HEK293 (cell line): ENCODE data around the gene ZNF45.

Experiments used
- HOXC10 ChIP-seq: sonication (generic); formaldehyde crosslinking; IDR thresholded peaks from 2 replicates; pipeline ENCODE4 v1.8.1; 2023; ENCODE audit warnings: mild to moderate bottlenecking, missing genetic modification reagents
- IKZF3 ChIP-seq: fragments of 450-650 bp; IDR thresholded peaks from 2 replicates; pipeline ENCODE4 v1.5.0; 2018; ENCODE audit warnings: missing biosample characterization, mild to moderate bottlenecking, missing genetic modification characterization, moderate library complexity
- MYNN ChIP-seq: fragments of 450-650 bp; formaldehyde crosslinking; IDR thresholded peaks from 2 replicates; pipeline ENCODE4 v1.5.1; 2016; ENCODE audit warnings: missing biosample characterization, missing genetic modification characterization, borderline replicate concordance
- ZBTB21 ChIP-seq: fragments of 450-650 bp; formaldehyde crosslinking; IDR thresholded peaks from 2 replicates; pipeline ENCODE4 v1.5.1; 2017; ENCODE audit warnings: missing biosample characterization, missing genetic modification characterization
- ZFP41 ChIP-seq: fragments of 450-650 bp; formaldehyde crosslinking; IDR thresholded peaks from 2 replicates; pipeline ENCODE4 v1.5.1; 2016; ENCODE audit warnings: missing biosample characterization, missing genetic modification characterization, borderline replicate concordance
- ZIC2 ChIP-seq: fragments of 450-650 bp; formaldehyde crosslinking; IDR thresholded peaks from 2 replicates; pipeline ENCODE4 v1.5.1; 2016; ENCODE audit warnings: missing biosample characterization, missing genetic modification characterization
- ZNF132 ChIP-seq: fragments of 450-650 bp; formaldehyde crosslinking; IDR thresholded peaks from 2 replicates; pipeline ENCODE4 v1.5.1; 2017; ENCODE audit warnings: missing biosample characterization, missing genetic modification characterization, borderline replicate concordance
- ZNF138 ChIP-seq: fragments of 450-650 bp; formaldehyde crosslinking; IDR thresholded peaks from 2 replicates; pipeline ENCODE4 v1.5.1; 2016; ENCODE audit warnings: missing biosample characterization, missing genetic modification characterization, borderline replicate concordance
- ZNF140 ChIP-seq: fragments of 450-650 bp; formaldehyde crosslinking; IDR thresholded peaks from 2 replicates; pipeline ENCODE4 v1.5.1; 2016; ENCODE audit warnings: missing biosample characterization, missing genetic modification characterization
- ZNF18 ChIP-seq: fragments of 450-650 bp; formaldehyde crosslinking; IDR thresholded peaks from 2 replicates; pipeline ENCODE4 v1.5.1; 2016; ENCODE audit warnings: missing biosample characterization, missing genetic modification characterization
- ZNF302 ChIP-seq: fragments of 450-650 bp; formaldehyde crosslinking; IDR thresholded peaks from 2 replicates; pipeline ENCODE4 v1.5.1; 2016; ENCODE audit warnings: missing biosample characterization, missing genetic modification characterization, low read depth
- ZNF335 ChIP-seq: fragments of 450-650 bp; formaldehyde crosslinking; conservative IDR thresholded peaks from 2 replicates; pipeline ENCODE4 v1.5.1; 2016; ENCODE audit warnings: missing biosample characterization, missing genetic modification characterization
- ZNF423 ChIP-seq: fragments of 450-650 bp; formaldehyde crosslinking; IDR thresholded peaks from 2 replicates; pipeline ENCODE4 v1.5.1; 2016; ENCODE audit warnings: missing biosample characterization, missing genetic modification characterization
- ZNF433 ChIP-seq: fragments of 450-650 bp; formaldehyde crosslinking; IDR thresholded peaks from 2 replicates; pipeline ENCODE4 v1.5.1; 2016; ENCODE audit warnings: missing biosample characterization, missing genetic modification characterization, low read depth
- ZNF571 ChIP-seq: fragments of 450-650 bp; formaldehyde crosslinking; IDR thresholded peaks from 2 replicates; pipeline ENCODE4 v1.5.0; 2017; ENCODE audit warnings: missing biosample characterization, missing genetic modification characterization
- ZNF626 ChIP-seq: fragments of 450-650 bp; sonication (Bioruptor Pico); formaldehyde crosslinking; IDR thresholded peaks from 2 replicates; pipeline ENCODE4 v1.5.1; 2018; ENCODE audit warnings: missing biosample characterization, missing genetic modification characterization, inconsistent platforms
- ZNF645 ChIP-seq: fragments of 450-650 bp; formaldehyde crosslinking; IDR thresholded peaks from 2 replicates; pipeline ENCODE4; 2016; ENCODE audit warnings: missing biosample characterization, missing genetic modification characterization
- ZNF785 ChIP-seq: fragments of 450-650 bp; formaldehyde crosslinking; IDR thresholded peaks from 2 replicates; pipeline ENCODE4 v1.5.1; 2016; ENCODE audit warnings: missing biosample characterization, missing genetic modification characterization
- ZNF830 ChIP-seq: fragments of 450-650 bp; IDR thresholded peaks from 2 replicates; pipeline ENCODE4 v1.5.0; 2018; ENCODE audit warnings: missing biosample characterization, missing genetic modification characterization, low read depth, mild to moderate bottlenecking, moderate library complexity
- ZNF837 ChIP-seq: fragments of 450-650 bp; formaldehyde crosslinking; IDR thresholded peaks from 2 replicates; pipeline ENCODE4 v1.5.1; 2016; ENCODE audit warnings: missing biosample characterization, missing genetic modification characterization
- ZSCAN4 ChIP-seq: fragments of 450-650 bp; formaldehyde crosslinking; IDR thresholded peaks from 2 replicates; pipeline ENCODE4 v1.5.1; 2017; ENCODE audit warnings: missing biosample characterization, missing genetic modification characterization
- TF ChIP-seq, protein P1 (sequence below): fragments of 450-650 bp; formaldehyde crosslinking; IDR thresholded peaks from 2 replicates; pipeline ENCODE4 v1.5.0; 2017; ENCODE audit warnings: missing biosample characterization, missing genetic modification characterization, borderline replicate concordance
- TF ChIP-seq, protein P2 (sequence below): fragments of 450-650 bp; formaldehyde crosslinking; IDR thresholded peaks from 2 replicates; pipeline ENCODE4 v1.5.1; 2016; ENCODE audit warnings: missing biosample characterization, missing genetic modification characterization
- TF ChIP-seq, protein P3 (sequence below): fragments of 450-650 bp; formaldehyde crosslinking; IDR thresholded peaks from 2 replicates; pipeline ENCODE4 v1.5.1; 2016; ENCODE audit warnings: missing biosample characterization, missing genetic modification characterization
- TF ChIP-seq, protein P4 (sequence below): fragments of 450-650 bp; formaldehyde crosslinking; IDR thresholded peaks from 2 replicates; pipeline ENCODE4 v1.5.1; 2016; ENCODE audit warnings: missing biosample characterization, missing genetic modification characterization

Gene ZNF45

DNA sequence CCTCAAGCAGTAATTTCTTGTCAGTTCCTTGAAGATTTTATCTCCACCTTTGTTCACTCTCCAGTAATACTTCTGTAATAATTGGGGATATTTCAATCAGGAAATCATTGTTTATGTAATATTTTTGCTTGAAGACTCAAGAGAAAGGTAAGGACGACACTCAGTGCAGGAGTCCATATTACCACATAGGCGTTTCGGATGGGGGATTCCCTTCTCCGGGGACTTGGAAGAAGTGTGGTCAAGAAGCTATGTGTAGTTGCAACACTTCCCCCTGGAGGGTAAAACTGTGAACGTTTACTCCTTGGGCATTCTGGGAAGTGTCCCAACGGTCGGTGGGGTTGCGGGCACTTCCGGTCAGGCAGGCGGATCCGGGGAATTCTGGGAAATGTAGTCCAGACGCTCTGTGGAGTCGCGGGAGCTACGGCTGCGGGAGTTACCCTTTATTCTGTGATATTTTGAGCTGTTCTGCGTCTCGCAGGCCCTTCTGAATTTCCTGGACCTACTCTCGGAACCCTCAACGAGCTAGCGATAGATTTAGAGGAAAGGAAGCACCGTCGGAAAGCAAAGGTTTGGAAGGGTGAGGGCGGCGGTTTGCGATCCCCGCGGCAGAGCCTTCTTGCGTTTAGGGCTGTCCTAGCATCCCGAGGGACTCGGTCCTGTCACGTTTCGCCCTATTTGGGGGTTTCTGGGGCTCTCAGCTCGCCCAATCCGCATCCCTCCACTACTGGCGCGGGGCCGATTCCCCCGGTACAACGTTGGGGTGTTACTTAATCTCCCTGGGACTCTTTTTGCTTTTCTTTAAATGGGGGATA, 16.0 kb upstream of the ZNF45 start, which contains the start of gene ZNF221 (continued):
- TF ChIP-seq ZIC2 (no peak), IKZF3 (tag by site-specific recombination) (peak; percentile 99), MYNN (tag by site-specific recombination) (no peak), ZNF132 (tag by site-specific recombination) (no peak), ZNF140 (no peak), HOXC10 (no peak), ZBTB21 (tag by site-specific recombination) (peak; percentile 84), ZNF433 (tag by site-specific recombination) (no peak), ZNF18 (tag by site-specific recombination) (peak; percentile 67; the same call in 1 of the 2 replicates), ZNF571 (tag by site-specific recombination) (no peak), ZNF645 (tag by site-specific recombination) (no peak), ZNF138 (tag by site-specific recombination) (no peak), ZNF837 (tag by site-specific recombination) (no peak), ZNF302 (tag by site-specific recombination) (peak; percentile 89), ZNF626 (tag by site-specific recombination) (peak; percentile 89), ZNF423 (tag by site-specific recombination) (no peak), ZSCAN4 (peak; percentile 50; the same call in 1 of the 2 replicates), ZNF785 (peak; percentile 53; the same call in 1 of the 2 replicates), ZNF335 (tag by site-specific recombination) (peak; percentile 99), ZNF830 (tag by site-specific recombination) (no peak), ZFP41 (no peak)
- TF ChIP-seq, protein P1, sequence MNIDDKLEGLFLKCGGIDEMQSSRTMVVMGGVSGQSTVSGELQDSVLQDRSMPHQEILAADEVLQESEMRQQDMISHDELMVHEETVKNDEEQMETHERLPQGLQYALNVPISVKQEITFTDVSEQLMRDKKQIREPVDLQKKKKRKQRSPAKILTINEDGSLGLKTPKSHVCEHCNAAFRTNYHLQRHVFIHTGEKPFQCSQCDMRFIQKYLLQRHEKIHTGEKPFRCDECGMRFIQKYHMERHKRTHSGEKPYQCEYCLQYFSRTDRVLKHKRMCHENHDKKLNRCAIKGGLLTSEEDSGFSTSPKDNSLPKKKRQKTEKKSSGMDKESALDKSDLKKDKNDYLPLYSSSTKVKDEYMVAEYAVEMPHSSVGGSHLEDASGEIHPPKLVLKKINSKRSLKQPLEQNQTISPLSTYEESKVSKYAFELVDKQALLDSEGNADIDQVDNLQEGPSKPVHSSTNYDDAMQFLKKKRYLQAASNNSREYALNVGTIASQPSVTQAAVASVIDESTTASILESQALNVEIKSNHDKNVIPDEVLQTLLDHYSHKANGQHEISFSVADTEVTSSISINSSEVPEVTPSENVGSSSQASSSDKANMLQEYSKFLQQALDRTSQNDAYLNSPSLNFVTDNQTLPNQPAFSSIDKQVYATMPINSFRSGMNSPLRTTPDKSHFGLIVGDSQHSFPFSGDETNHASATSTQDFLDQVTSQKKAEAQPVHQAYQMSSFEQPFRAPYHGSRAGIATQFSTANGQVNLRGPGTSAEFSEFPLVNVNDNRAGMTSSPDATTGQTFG = no peak
- TF ChIP-seq, protein P2, sequence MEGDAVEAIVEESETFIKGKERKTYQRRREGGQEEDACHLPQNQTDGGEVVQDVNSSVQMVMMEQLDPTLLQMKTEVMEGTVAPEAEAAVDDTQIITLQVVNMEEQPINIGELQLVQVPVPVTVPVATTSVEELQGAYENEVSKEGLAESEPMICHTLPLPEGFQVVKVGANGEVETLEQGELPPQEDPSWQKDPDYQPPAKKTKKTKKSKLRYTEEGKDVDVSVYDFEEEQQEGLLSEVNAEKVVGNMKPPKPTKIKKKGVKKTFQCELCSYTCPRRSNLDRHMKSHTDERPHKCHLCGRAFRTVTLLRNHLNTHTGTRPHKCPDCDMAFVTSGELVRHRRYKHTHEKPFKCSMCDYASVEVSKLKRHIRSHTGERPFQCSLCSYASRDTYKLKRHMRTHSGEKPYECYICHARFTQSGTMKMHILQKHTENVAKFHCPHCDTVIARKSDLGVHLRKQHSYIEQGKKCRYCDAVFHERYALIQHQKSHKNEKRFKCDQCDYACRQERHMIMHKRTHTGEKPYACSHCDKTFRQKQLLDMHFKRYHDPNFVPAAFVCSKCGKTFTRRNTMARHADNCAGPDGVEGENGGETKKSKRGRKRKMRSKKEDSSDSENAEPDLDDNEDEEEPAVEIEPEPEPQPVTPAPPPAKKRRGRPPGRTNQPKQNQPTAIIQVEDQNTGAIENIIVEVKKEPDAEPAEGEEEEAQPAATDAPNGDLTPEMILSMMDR (tag by site-specific recombination) = peak; percentile 98
- TF ChIP-seq, protein P3, sequence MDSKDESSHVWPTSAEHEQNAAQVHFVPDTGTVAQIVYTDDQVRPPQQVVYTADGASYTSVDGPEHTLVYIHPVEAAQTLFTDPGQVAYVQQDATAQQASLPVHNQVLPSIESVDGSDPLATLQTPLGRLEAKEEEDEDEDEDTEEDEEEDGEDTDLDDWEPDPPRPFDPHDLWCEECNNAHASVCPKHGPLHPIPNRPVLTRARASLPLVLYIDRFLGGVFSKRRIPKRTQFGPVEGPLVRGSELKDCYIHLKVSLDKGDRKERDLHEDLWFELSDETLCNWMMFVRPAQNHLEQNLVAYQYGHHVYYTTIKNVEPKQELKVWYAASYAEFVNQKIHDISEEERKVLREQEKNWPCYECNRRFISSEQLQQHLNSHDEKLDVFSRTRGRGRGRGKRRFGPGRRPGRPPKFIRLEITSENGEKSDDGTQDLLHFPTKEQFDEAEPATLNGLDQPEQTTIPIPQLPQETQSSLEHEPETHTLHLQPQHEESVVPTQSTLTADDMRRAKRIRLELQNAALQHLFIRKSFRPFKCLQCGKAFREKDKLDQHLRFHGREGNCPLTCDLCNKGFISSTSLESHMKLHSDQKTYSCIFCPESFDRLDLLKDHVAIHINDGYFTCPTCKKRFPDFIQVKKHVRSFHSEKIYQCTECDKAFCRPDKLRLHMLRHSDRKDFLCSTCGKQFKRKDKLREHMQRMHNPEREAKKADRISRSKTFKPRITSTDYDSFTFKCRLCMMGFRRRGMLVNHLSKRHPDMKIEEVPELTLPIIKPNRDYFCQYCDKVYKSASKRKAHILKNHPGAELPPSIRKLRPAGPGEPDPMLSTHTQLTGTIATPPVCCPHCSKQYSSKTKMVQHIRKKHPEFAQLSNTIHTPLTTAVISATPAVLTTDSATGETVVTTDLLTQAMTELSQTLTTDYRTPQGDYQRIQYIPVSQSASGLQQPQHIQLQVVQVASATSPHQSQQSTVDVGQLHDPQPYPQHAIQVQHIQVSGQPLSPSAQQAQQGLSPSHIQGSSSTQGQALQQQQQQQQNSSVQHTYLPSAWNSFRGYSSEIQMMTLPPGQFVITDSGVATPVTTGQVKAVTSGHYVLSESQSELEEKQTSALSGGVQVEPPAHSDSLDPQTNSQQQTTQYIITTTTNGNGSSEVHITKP (tag by site-specific recombination) = peak; percentile 89
- TF ChIP-seq, protein P4, sequence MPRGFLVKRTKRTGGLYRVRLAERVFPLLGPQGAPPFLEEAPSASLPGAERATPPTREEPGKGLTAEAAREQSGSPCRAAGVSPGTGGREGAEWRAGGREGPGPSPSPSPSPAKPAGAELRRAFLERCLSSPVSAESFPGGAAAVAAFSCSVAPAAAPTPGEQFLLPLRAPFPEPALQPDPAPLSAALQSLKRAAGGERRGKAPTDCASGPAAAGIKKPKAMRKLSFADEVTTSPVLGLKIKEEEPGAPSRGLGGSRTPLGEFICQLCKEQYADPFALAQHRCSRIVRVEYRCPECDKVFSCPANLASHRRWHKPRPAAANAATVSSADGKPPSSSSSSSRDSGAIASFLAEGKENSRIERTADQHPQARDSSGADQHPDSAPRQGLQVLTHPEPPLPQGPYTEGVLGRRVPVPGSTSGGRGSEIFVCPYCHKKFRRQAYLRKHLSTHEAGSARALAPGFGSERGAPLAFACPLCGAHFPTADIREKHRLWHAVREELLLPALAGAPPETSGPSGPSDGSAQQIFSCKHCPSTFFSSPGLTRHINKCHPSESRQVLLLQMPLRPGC (tag by site-specific recombination) = peak; percentile 72
